BJ (cell line): ENCODE data around the gene TNS1. TPM values are rescaled to one million over a fixed set of nuclear protein-coding genes. Genes with fewer than 3 reads are reported as not detected.

Experiments used
- CTCF ChIA-PET: fragments of 350-600 bp; formaldehyde crosslinking; extraction: SDS; loops from one replicate; lab custom pipeline; 2021; ENCODE audit warnings: antibody characterized with exemption, inconsistent platforms; lab: Yijun Ruan, JAX
- POLR2A ChIA-PET: fragments of 300-600 bp; sonication (Branson Sonifier 250); formaldehyde crosslinking; extraction: SDS; loops from one replicate; lab custom pipeline; 2021; ENCODE audit warnings: antibody characterized with exemption; lab: Charles Lee
- DNase-seq: peaks from one replicate; pipeline ENCODE4 v3.0.0-alpha.2; 2011; ENCODE audit warnings: low read depth
- H3K27me3 ChIP-seq: 2 replicates; pipeline ENCODE4 v1.6.0; 2011; ENCODE audit warnings: low read length; ENCODE audit not compliant: control insufficient read depth, insufficient read depth
- H3K36me3 ChIP-seq: 2 replicates; pipeline ENCODE4 v1.5.1; 2011; ENCODE audit warnings: low read length; ENCODE audit not compliant: control insufficient read depth, insufficient read depth
- H3K4me3 ChIP-seq: 2 replicates; pipeline ENCODE4 v1.5.1; 2011; ENCODE audit warnings: low read depth, mild to moderate bottlenecking, control low read depth, low read length
- polyA plus RNA-seq: library from polyadenylated mRNA; depleted of rRNA; stranded (reverse); fragments of >200 nt; gene quantifications from 2 replicates; pipeline ENCODE4 v1.2.3, GENCODE V29; 2011
- TF ChIP-seq, protein P1 (sequence below): IDR thresholded peaks from 2 replicates; pipeline ENCODE4 v1.5.1; 2011; ENCODE audit warnings: low read depth, mild to moderate bottlenecking, control low read depth, inconsistent platforms, low read length, moderate library complexity; ENCODE audit not compliant: insufficient read depth

The TNS1 gene
- polyA plus RNA-seq, 1 experiment = 35.6 TPM

DNA sequence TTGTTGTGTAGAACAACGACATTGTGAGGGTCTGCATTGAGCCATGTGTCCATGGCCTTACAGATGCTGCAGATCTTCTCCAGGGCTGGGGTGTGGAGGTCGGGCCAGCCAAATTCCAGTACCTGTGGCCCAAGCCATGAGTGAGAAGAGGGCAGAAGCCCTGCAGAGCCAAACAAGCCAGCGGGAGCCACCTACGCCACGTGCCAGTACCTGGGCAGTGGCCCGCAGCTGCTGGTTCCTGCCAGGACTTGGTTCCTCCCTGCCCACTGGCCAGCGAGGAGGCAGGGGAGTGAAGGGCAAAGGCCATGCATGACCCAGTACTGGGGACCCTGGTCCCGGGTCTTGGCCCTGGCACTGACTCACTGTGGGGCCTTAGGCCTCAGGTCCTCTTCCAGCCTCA lies 109.4 kb downstream of the TNS1 start:
- Histone ChIP-seq H3K36me3 (peaks cover 60% of the 10 kb centered on the region), H3K4me3 (no peak overlapping the region), H3K27me3 (no peaks in the 10 kb centered on the region)
- no peak for DNase-seq
- TF ChIP-seq, protein P1, sequence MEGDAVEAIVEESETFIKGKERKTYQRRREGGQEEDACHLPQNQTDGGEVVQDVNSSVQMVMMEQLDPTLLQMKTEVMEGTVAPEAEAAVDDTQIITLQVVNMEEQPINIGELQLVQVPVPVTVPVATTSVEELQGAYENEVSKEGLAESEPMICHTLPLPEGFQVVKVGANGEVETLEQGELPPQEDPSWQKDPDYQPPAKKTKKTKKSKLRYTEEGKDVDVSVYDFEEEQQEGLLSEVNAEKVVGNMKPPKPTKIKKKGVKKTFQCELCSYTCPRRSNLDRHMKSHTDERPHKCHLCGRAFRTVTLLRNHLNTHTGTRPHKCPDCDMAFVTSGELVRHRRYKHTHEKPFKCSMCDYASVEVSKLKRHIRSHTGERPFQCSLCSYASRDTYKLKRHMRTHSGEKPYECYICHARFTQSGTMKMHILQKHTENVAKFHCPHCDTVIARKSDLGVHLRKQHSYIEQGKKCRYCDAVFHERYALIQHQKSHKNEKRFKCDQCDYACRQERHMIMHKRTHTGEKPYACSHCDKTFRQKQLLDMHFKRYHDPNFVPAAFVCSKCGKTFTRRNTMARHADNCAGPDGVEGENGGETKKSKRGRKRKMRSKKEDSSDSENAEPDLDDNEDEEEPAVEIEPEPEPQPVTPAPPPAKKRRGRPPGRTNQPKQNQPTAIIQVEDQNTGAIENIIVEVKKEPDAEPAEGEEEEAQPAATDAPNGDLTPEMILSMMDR = no peak
- ChIA-PET POLR2A (no interaction called here), CTCF (interaction anchor here (1.1 to 15.9 kb wide), 3 partner anchors 95 to 141 kb away, joined by 3 to 264 read pairs (median 23); no protein-coding TSS in a partner anchor)

DNA sequence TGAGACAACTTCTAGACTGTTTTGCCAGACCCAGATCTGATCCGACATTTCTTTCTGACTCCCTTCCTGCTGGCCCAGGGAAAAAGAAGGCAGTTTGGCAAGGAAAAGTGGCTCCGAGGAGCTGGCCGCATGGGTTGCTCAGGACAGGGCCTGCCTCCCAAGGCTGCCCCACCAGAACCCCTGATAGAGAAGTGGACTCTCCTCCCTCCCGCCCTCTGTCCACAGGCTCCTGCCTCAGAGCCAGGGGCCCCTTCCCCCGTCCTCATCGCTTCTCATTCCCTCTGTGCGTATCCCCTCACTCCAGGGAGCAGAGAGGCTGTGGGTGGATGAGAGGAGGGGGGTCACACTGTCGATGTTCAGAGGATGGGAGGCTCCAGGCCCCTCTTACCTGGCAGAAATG lies 110.2 kb downstream of the TNS1 start:
- TF ChIP-seq, protein P1 = no peak
- ChIA-PET CTCF (interaction anchor here (1.1 to 15.9 kb wide), 3 partner anchors 95 to 142 kb away, joined by 3 to 264 read pairs (median 23); no protein-coding TSS in a partner anchor), POLR2A (no interaction called here)
- Histone ChIP-seq H3K4me3 (no peak overlapping the region), H3K36me3 (peaks cover 57% of the 10 kb centered on the region), H3K27me3 (no peaks in the 10 kb centered on the region)
- DNase-seq = no peak

DNA sequence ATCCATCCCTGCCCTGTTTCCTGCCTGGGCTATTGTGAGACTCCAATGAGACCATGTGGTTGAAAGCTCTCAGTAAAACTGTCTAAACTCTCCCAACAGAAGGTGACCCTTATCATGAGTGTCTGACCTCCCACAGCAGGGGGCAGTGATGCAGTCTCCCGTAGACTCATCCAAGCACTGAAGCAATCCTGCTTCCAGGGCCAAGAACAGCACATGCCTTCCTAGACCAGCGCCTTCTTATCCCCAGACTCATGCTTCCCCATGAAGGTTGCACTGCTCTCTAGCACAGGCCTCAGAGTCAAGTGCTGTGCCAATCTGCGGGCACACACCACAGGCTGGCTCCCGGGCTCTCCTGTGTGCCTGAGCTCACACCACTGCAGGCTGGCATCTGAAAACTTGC lies 112.3 kb downstream of the TNS1 start:
- ChIA-PET POLR2A (no interaction called here), CTCF (interaction anchor here (0.5 to 15.9 kb wide), 13 partner anchors 9 to 177 kb away, joined by 3 to 264 read pairs (median 5); no protein-coding TSS in a partner anchor)
- no peak for DNase-seq
- TF ChIP-seq, protein P1 = peak; percentile 45
- Histone ChIP-seq H3K36me3 (peaks cover 51% of the 10 kb centered on the region), H3K27me3 (no peaks in the 10 kb centered on the region), H3K4me3 (no peak overlapping the region)

DNA sequence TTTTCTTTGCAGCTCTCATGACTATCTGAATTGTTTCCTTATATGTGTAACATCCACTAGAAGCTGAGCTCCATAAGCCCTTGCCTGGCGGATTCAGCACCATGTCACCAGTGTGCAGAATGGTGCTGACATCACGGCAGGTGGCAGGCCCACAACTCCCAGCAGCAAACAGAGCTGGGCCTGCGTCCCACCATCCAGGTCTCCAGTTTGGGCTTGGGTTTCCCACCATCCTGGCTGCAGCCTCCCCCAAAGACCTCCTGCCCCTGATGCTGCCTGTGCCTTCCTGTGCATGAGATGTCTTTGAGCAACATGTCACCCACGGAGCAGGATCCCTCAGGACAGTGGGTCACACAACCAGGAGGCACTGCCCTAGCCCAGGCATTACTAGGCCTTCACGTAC lies 113.1 kb downstream of the TNS1 start:
- TF ChIP-seq, protein P1 = no peak
- no peak overlapping the region for H3K4me3 ChIP-seq
- peaks cover 52% of the 10 kb centered on the region for H3K36me3 ChIP-seq
- H3K27me3 ChIP-seq = no peaks in the 10 kb centered on the region
- DNase-seq = no peak
- POLR2A ChIA-PET = no interaction called here
- CTCF ChIA-PET = interaction anchor here (0.6 to 15.9 kb wide), 12 partner anchors 10 to 178 kb away, joined by 3 to 264 read pairs (median 5); no protein-coding TSS in a partner anchor

DNA sequence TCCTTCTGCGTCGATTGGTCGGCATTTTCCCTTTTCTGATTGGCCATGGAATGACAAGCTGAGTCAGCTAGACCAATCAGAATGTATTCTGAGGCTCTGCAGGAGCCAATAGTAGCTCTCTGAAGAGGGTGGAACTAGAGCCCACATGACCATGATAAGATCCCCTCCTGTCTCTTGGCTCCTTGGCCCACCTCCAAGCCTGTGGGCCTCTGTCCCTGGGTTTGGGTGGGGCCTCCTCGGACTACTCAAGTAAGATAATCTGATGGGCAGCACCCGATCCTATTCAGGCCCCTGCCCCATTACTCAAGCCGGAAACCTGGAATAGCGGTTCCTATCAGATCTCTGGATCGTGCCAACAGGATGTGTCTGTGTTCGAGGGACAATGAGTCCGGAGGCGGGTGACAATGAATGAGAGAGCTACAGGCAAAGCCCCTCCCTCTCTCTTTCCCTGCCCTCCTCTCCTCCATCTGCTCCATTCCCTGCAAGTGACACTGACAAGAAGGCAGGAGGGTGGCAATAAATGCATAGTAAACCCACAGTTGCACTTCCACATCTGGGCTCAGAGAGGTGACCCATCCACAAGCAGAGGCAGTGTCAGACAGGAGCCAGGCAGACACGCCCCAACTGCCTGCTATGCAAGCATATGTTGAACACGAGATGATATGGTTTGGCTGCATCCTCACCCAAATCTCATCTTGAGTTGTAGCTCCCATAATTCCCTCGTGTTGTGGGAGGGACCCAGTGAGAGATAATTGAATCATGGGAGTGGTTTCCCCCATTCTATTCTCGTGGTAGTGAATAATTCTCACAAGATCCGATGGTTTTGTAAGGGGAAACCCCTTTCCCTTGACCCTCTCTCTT lies 114.7 kb downstream of the TNS1 start:
- TF ChIP-seq, protein P1 = no peak
- ChIA-PET CTCF (interaction anchor here (0.7 to 15.9 kb wide), 22 partner anchors 8 to 193 kb away, joined by 3 to 264 read pairs (median 7); no protein-coding TSS in a partner anchor), POLR2A (no interaction called here)
- Histone ChIP-seq H3K27me3 (no peaks in the 10 kb centered on the region), H3K4me3 (no peak overlapping the region), H3K36me3 (peaks cover 46% of the 10 kb centered on the region)
- DNase-seq = no peak
